PFSK-1 (cell line): ENCODE data around the gene GABBR2.

Experiments
- FOXP2 ChIP-seq: optimal IDR thresholded peaks from 2 replicates; pipeline ENCODE3; 2011; ENCODE audit warnings: borderline replicate concordance, control low read depth, inconsistent platforms; ENCODE audit not compliant: insufficient read depth; ENCODE audit errors: extremely low read length, extremely low read depth
- POLR2AphosphoS5 ChIP-seq: IDR thresholded peaks from 2 replicates; pipeline ENCODE4 v1.6.1; 2012; ENCODE audit warnings: low read depth, mild to moderate bottlenecking, control low read depth, low read length, moderate library complexity
- REST ChIP-seq, 2 experiments: IDR thresholded peaks; 2 replicates each; pipeline versions ENCODE4 v1.6.1 to v1.8.0; 2011 to 2012; ENCODE audit warnings: low read depth in 2 of 2, low read length in 2 of 2, control low read depth in 1 of 2, inconsistent platforms in 1 of 2, mild to moderate bottlenecking in 1 of 2, moderate library complexity in 1 of 2; ENCODE audit not compliant: insufficient read depth in 1 of 2
- SIN3A ChIP-seq: IDR thresholded peaks from 2 replicates; pipeline ENCODE4 v1.6.1; 2012; ENCODE audit warnings: mild to moderate bottlenecking, low read length, moderate library complexity, borderline replicate concordance; ENCODE audit not compliant: insufficient read depth
- TAF1 ChIP-seq: IDR thresholded peaks from 2 replicates; pipeline ENCODE4 v1.6.1; 2012; ENCODE audit warnings: low read length, control low read depth, borderline replicate concordance; ENCODE audit not compliant: insufficient read depth

The GABBR2 gene

GRCh38 chr9:98532147-98532546, 176.6 kb downstream of the GABBR2 start:
- TF ChIP-seq FOXP2 = no peak

GRCh38 chr9:98530806-98531386, 177.8 kb downstream of the GABBR2 start:
- TF ChIP-seq SIN3A (no peak), TAF1 (no peak), FOXP2 (no peak), REST (IDR thresholded peaks at IDR 0.05; ENCODE audit: insufficient read depth in 1 of 2, low read depth in 2 of 2, low read length in 2 of 2) (no peak), POLR2AphosphoS5 (no peak)

GRCh38 chr9:98530275-98530674, 178.5 kb downstream of the GABBR2 start:
- TF ChIP-seq FOXP2 (no peak), SIN3A (no peak), REST (IDR thresholded peaks at IDR 0.05; ENCODE audit: insufficient read depth in 1 of 2, low read depth in 2 of 2, low read length in 2 of 2) (no peak), TAF1 (no peak), POLR2AphosphoS5 (no peak)

- TF ChIP-seq REST (IDR thresholded peaks at IDR 0.05; ENCODE audit: insufficient read depth in 1 of 2, low read depth in 2 of 2, low read length in 2 of 2) (no peak), FOXP2 (no peak), POLR2AphosphoS5 (no peak), SIN3A (no peak), TAF1 (no peak)
These were observed 178.9 kb downstream of the GABBR2 start for GRCh38 chr9:98529841-98530240.

GRCh38 chr9:98523231-98523901, 185.4 kb downstream of the GABBR2 start:
- TF ChIP-seq TAF1 (no peak), SIN3A (no peak), FOXP2 (no peak), REST (IDR thresholded peaks at IDR 0.05; ENCODE audit: insufficient read depth in 1 of 2, low read depth in 2 of 2, low read length in 2 of 2) (no peak), POLR2AphosphoS5 (no peak)
